Measurements from ENCODE around the gene PHACTR1.

The PHACTR1 gene

GRCh38 chr6:13292774-13293173, 576.2 kb downstream of the PHACTR1 start:
- Histone ChIP-seq H3K4me1 (ENCODE audit: control insufficient read depth in 2 of 2, insufficient read depth in 2 of 2, low read length in 2 of 2) (no peaks in the 10 kb centered on the region), H3K4me3 (ENCODE audit: low read length in 2 of 2) (no peak overlapping the region), H3K27me3 (ENCODE audit: control insufficient read depth in 2 of 2, insufficient read depth in 2 of 2, low read length in 2 of 2) (no peaks in the 10 kb centered on the region), H3K27ac (ENCODE audit: low read depth in 2 of 2, low read length in 2 of 2) (no peak overlapping the region), H3K36me3 (ENCODE audit: control insufficient read depth in 2 of 2, insufficient read depth in 2 of 2, low read length in 2 of 2) (peaks cover 14 to 42% of the 10 kb centered on the region in 2 donors), H3K9ac (ENCODE audit: low read depth in 1 of 2, low read length in 2 of 2) (no peak overlapping the region), H3K9me3 (ENCODE audit: control insufficient read depth in 2 of 2, low read length in 2 of 2) (peaks cover 0 to 2% of the 10 kb centered on the region in 2 donors)

GRCh38 chr6:13294499-13295069, 578.0 kb downstream of the PHACTR1 start:
- H3K9ac ChIP-seq (ENCODE audit: low read depth in 1 of 2, low read length in 2 of 2), result no peak overlapping the region
- peaks cover 21 to 47% of the 10 kb centered on the region in 2 donors for H3K36me3 ChIP-seq (ENCODE audit: control insufficient read depth in 2 of 2, insufficient read depth in 2 of 2, low read length in 2 of 2)
- no peaks in the 10 kb centered on the region for H3K27me3 ChIP-seq (ENCODE audit: control insufficient read depth in 2 of 2, insufficient read depth in 2 of 2, low read length in 2 of 2)
- H3K9me3 ChIP-seq (ENCODE audit: control insufficient read depth in 2 of 2, low read length in 2 of 2), result no peaks in the 10 kb centered on the region
- H3K4me1 ChIP-seq (ENCODE audit: control insufficient read depth in 2 of 2, insufficient read depth in 2 of 2, low read length in 2 of 2), result no peaks in the 10 kb centered on the region
- H3K4me3 ChIP-seq (ENCODE audit: low read length in 2 of 2), result no peak overlapping the region
- no peak overlapping the region for H3K27ac ChIP-seq (ENCODE audit: low read depth in 2 of 2, low read length in 2 of 2)

GRCh38 chr6:13295576-13295975, 579.0 kb downstream of the PHACTR1 start:
- Histone ChIP-seq H3K9me3 (ENCODE audit: control insufficient read depth in 2 of 2, low read length in 2 of 2) (no peaks in the 10 kb centered on the region), H3K4me1 (ENCODE audit: control insufficient read depth in 2 of 2, insufficient read depth in 2 of 2, low read length in 2 of 2) (no peaks in the 10 kb centered on the region), H3K27me3 (ENCODE audit: control insufficient read depth in 2 of 2, insufficient read depth in 2 of 2, low read length in 2 of 2) (no peaks in the 10 kb centered on the region), H3K27ac (ENCODE audit: low read depth in 2 of 2, low read length in 2 of 2) (no peak overlapping the region), H3K9ac (ENCODE audit: low read depth in 1 of 2, low read length in 2 of 2) (no peak overlapping the region), H3K4me3 (ENCODE audit: low read length in 2 of 2) (no peak overlapping the region), H3K36me3 (ENCODE audit: control insufficient read depth in 2 of 2, insufficient read depth in 2 of 2, low read length in 2 of 2) (peaks cover 24 to 53% of the 10 kb centered on the region in 2 donors)

- Histone ChIP-seq H3K27ac (ENCODE audit: low read depth in 2 of 2, low read length in 2 of 2) (no peak overlapping the region), H3K9ac (ENCODE audit: low read depth in 1 of 2, low read length in 2 of 2) (no peak overlapping the region), H3K36me3 (ENCODE audit: control insufficient read depth in 2 of 2, insufficient read depth in 2 of 2, low read length in 2 of 2) (peaks cover 26 to 51% of the 10 kb centered on the region in 2 donors), H3K27me3 (ENCODE audit: control insufficient read depth in 2 of 2, insufficient read depth in 2 of 2, low read length in 2 of 2) (no peaks in the 10 kb centered on the region), H3K4me1 (ENCODE audit: control insufficient read depth in 2 of 2, insufficient read depth in 2 of 2, low read length in 2 of 2) (no peaks in the 10 kb centered on the region), H3K4me3 (ENCODE audit: low read length in 2 of 2) (no peak overlapping the region), H3K9me3 (ENCODE audit: control insufficient read depth in 2 of 2, low read length in 2 of 2) (no peaks in the 10 kb centered on the region)
Observed at GRCh38 chr6:13296536-13296997, 580.0 kb downstream of the PHACTR1 start.

- no peak overlapping the region for H3K9ac ChIP-seq (ENCODE audit: low read depth in 1 of 2, low read length in 2 of 2)
- no peak overlapping the region for H3K4me3 ChIP-seq (ENCODE audit: low read length in 2 of 2)
- peaks cover 26 to 51% of the 10 kb centered on the region in 2 donors for H3K36me3 ChIP-seq (ENCODE audit: control insufficient read depth in 2 of 2, insufficient read depth in 2 of 2, low read length in 2 of 2)
- no peaks in the 10 kb centered on the region for H3K9me3 ChIP-seq (ENCODE audit: control insufficient read depth in 2 of 2, low read length in 2 of 2)
- no peak overlapping the region for H3K27ac ChIP-seq (ENCODE audit: low read depth in 2 of 2, low read length in 2 of 2)
- no peaks in the 10 kb centered on the region for H3K27me3 ChIP-seq (ENCODE audit: control insufficient read depth in 2 of 2, insufficient read depth in 2 of 2, low read length in 2 of 2)
- H3K4me1 ChIP-seq (ENCODE audit: control insufficient read depth in 2 of 2, insufficient read depth in 2 of 2, low read length in 2 of 2), result peaks cover 3 to 4% of the 10 kb centered on the region in 2 donors
Observed at GRCh38 chr6:13297391-13297790, 580.8 kb downstream of the PHACTR1 start.

GRCh38 chr6:13298446-13298845, 581.9 kb downstream of the PHACTR1 start:
- H3K4me1 ChIP-seq (ENCODE audit: control insufficient read depth in 2 of 2, insufficient read depth in 2 of 2, low read length in 2 of 2), result peaks cover 14 to 15% of the 10 kb centered on the region in 2 donors
- H3K27ac ChIP-seq (ENCODE audit: low read depth in 2 of 2, low read length in 2 of 2), result no peak overlapping the region
- no peaks in the 10 kb centered on the region for H3K27me3 ChIP-seq (ENCODE audit: control insufficient read depth in 2 of 2, insufficient read depth in 2 of 2, low read length in 2 of 2)
- no peak overlapping the region for H3K4me3 ChIP-seq (ENCODE audit: low read length in 2 of 2)
- H3K9me3 ChIP-seq (ENCODE audit: control insufficient read depth in 2 of 2, low read length in 2 of 2), result no peaks in the 10 kb centered on the region
- H3K9ac ChIP-seq (ENCODE audit: low read depth in 1 of 2, low read length in 2 of 2), result no peak overlapping the region
- peaks cover 23 to 42% of the 10 kb centered on the region in 2 donors for H3K36me3 ChIP-seq (ENCODE audit: control insufficient read depth in 2 of 2, insufficient read depth in 2 of 2, low read length in 2 of 2)

- H3K9ac ChIP-seq (ENCODE audit: low read depth in 1 of 2, low read length in 2 of 2), result no peak overlapping the region
- peaks cover 16 to 22% of the 10 kb centered on the region in 2 donors for H3K4me1 ChIP-seq (ENCODE audit: control insufficient read depth in 2 of 2, insufficient read depth in 2 of 2, low read length in 2 of 2)
- peaks cover 17 to 35% of the 10 kb centered on the region in 2 donors for H3K36me3 ChIP-seq (ENCODE audit: control insufficient read depth in 2 of 2, insufficient read depth in 2 of 2, low read length in 2 of 2)
- H3K27ac ChIP-seq (ENCODE audit: low read depth in 2 of 2, low read length in 2 of 2), result no peak overlapping the region
- no peak overlapping the region for H3K4me3 ChIP-seq (ENCODE audit: low read length in 2 of 2)
- no peaks in the 10 kb centered on the region for H3K27me3 ChIP-seq (ENCODE audit: control insufficient read depth in 2 of 2, insufficient read depth in 2 of 2, low read length in 2 of 2)
- no peaks in the 10 kb centered on the region for H3K9me3 ChIP-seq (ENCODE audit: control insufficient read depth in 2 of 2, low read length in 2 of 2)
Observed at GRCh38 chr6:13299403-13299821, 582.8 kb downstream of the PHACTR1 start.

- Histone ChIP-seq H3K9me3 (ENCODE audit: control insufficient read depth in 2 of 2, low read length in 2 of 2) (no peaks in the 10 kb centered on the region), H3K27me3 (ENCODE audit: control insufficient read depth in 2 of 2, insufficient read depth in 2 of 2, low read length in 2 of 2) (no peaks in the 10 kb centered on the region), H3K27ac (ENCODE audit: low read depth in 2 of 2, low read length in 2 of 2) (no peak overlapping the region), H3K9ac (ENCODE audit: low read depth in 1 of 2, low read length in 2 of 2) (no peak overlapping the region), H3K4me1 (ENCODE audit: control insufficient read depth in 2 of 2, insufficient read depth in 2 of 2, low read length in 2 of 2) (peaks cover 16 to 22% of the 10 kb centered on the region in 2 donors), H3K4me3 (ENCODE audit: low read length in 2 of 2) (no peak overlapping the region), H3K36me3 (ENCODE audit: control insufficient read depth in 2 of 2, insufficient read depth in 2 of 2, low read length in 2 of 2) (peaks cover 12 to 32% of the 10 kb centered on the region in 2 donors)
Observed at GRCh38 chr6:13299918-13300317, 583.4 kb downstream of the PHACTR1 start.

GRCh38 chr6:13300643-13301590, 584.4 kb downstream of the PHACTR1 start:
- H3K27ac ChIP-seq (ENCODE audit: low read depth in 2 of 2, low read length in 2 of 2), result no peak overlapping the region
- H3K36me3 ChIP-seq (ENCODE audit: control insufficient read depth in 2 of 2, insufficient read depth in 2 of 2, low read length in 2 of 2), result peaks cover 14 to 30% of the 10 kb centered on the region in 2 donors

GRCh38 chr6:13302291-13302690, 585.7 kb downstream of the PHACTR1 start:
- H3K9ac ChIP-seq (ENCODE audit: low read depth in 1 of 2, low read length in 2 of 2), result no peak overlapping the region
- H3K4me3 ChIP-seq (ENCODE audit: low read length in 2 of 2), result peak overlapping the region in 1 of 2 donors; percentile 19
- H3K27me3 ChIP-seq (ENCODE audit: control insufficient read depth in 2 of 2, insufficient read depth in 2 of 2, low read length in 2 of 2), result no peaks in the 10 kb centered on the region
- H3K4me1 ChIP-seq (ENCODE audit: control insufficient read depth in 2 of 2, insufficient read depth in 2 of 2, low read length in 2 of 2), result peaks cover 16 to 22% of the 10 kb centered on the region in 2 donors
- peaks cover 23 to 31% of the 10 kb centered on the region in 2 donors for H3K36me3 ChIP-seq (ENCODE audit: control insufficient read depth in 2 of 2, insufficient read depth in 2 of 2, low read length in 2 of 2)
- H3K27ac ChIP-seq (ENCODE audit: low read depth in 2 of 2, low read length in 2 of 2), result peak overlapping the region; percentile 78
- H3K9me3 ChIP-seq (ENCODE audit: control insufficient read depth in 2 of 2, low read length in 2 of 2), result no peaks in the 10 kb centered on the region

More at GRCh38 chr6:13300643-13301590, 584.4 kb downstream of the PHACTR1 start:
- Histone ChIP-seq H3K4me3 (ENCODE audit: low read length in 2 of 2) (no peak overlapping the region), H3K9ac (ENCODE audit: low read depth in 1 of 2, low read length in 2 of 2) (no peak overlapping the region), H3K27me3 (ENCODE audit: control insufficient read depth in 2 of 2, insufficient read depth in 2 of 2, low read length in 2 of 2) (no peaks in the 10 kb centered on the region), H3K4me1 (ENCODE audit: control insufficient read depth in 2 of 2, insufficient read depth in 2 of 2, low read length in 2 of 2) (peaks cover 16 to 22% of the 10 kb centered on the region in 2 donors), H3K9me3 (ENCODE audit: control insufficient read depth in 2 of 2, low read length in 2 of 2) (no peaks in the 10 kb centered on the region)
